HAP-1 (cell line): ENCODE measurements around the gene FAM193B.
A peak's percentile ranks its signal among the peaks of the same experiment; 100 is the strongest.
"Not testable (repeated sequence)": the region's sequence is repeated elsewhere in the genome, so short reads cannot be mapped to it uniquely, and the experiment has no call there.

Experiments
- DNase-seq, 2 experiments: peaks; one replicate each; pipeline ENCODE4 v3.0.0-alpha.2; 2016 to 2020; ENCODE audit warnings: low spot score in 2 of 2
- H3K27me3 ChIP-seq: fragments of 250-450 bp; sonication (Bioruptor Pico); 2 replicates; pipeline ENCODE4 v1.5.1; 2020; ENCODE audit warnings: low read depth, mild to moderate bottlenecking, moderate library complexity
- H3K36me3 ChIP-seq: fragments of 250-450 bp; sonication (Bioruptor Pico); replicated peaks from 2 replicates; pipeline ENCODE4 v1.5.1; 2020; ENCODE audit warnings: mild to moderate bottlenecking
- H3K4me1 ChIP-seq: fragments of 250-450 bp; sonication (Bioruptor Pico); 2 replicates; pipeline ENCODE4 v1.5.1; 2020; ENCODE audit warnings: mild to moderate bottlenecking
- H3K4me3 ChIP-seq: fragments of 250-450 bp; sonication (Bioruptor Pico); 2 replicates; pipeline ENCODE4 v1.5.1; 2020; ENCODE audit warnings: mild to moderate bottlenecking, moderate library complexity
- H3K9me3 ChIP-seq: fragments of 250-450 bp; sonication (Bioruptor Pico); 2 replicates; pipeline ENCODE4 v1.5.1; 2020; ENCODE audit warnings: mild to moderate bottlenecking, moderate library complexity
- in situ Hi-C: fragments of 300-500 bp; cut with MboI; formaldehyde crosslinking; loops from 3 replicates; pipeline ENCODE4 v1.14.3; 2020; ENCODE audit warnings: low sequenced_read_pairs, inconsistent platforms, mixed read lengths

The FAM193B gene

GRCh38 chr5:177594071-177594470 is 39.7 kb upstream of the FAM193B start:
- no peak for DNase-seq
- no peaks in the 10 kb centered on the region for H3K9me3 ChIP-seq
- H3K4me1 ChIP-seq, result no peaks in the 10 kb centered on the region; the same call in 1 of the 2 replicates
- peaks cover 36% of the 10 kb centered on the region for H3K36me3 ChIP-seq
- H3K4me3 ChIP-seq, result no peak overlapping the region
- in situ Hi-C loops, result no loop called here
- peaks cover 10% of the 10 kb centered on the region for H3K27me3 ChIP-seq

GRCh38 chr5:177593511-177593910 is 39.1 kb upstream of the FAM193B start:
- Histone ChIP-seq H3K36me3 (peaks cover 36% of the 10 kb centered on the region), H3K27me3 (peaks cover 15% of the 10 kb centered on the region), H3K4me3 (no peak overlapping the region), H3K9me3 (no peaks in the 10 kb centered on the region), H3K4me1 (no peaks in the 10 kb centered on the region)
- in situ Hi-C loops, result no loop called here
- DNase-seq, result no peak

- Histone ChIP-seq H3K4me3 (peak overlapping the region; percentile 96), H3K4me1 (no peaks in the 10 kb centered on the region), H3K27me3 (peaks cover 20% of the 10 kb centered on the region), H3K36me3 (peaks cover 36% of the 10 kb centered on the region), H3K9me3 (no peaks in the 10 kb centered on the region)
- in situ Hi-C loops, result no loop called here
- no peak for DNase-seq
Observed at GRCh38 chr5:177592905-177593304, 38.5 kb upstream of the FAM193B start.

- Histone ChIP-seq H3K9me3 (no peaks in the 10 kb centered on the region), H3K36me3 (peaks cover 36% of the 10 kb centered on the region), H3K4me3 (peak within 1 kb of the TSS; percentile 96), H3K27me3 (peaks cover 20% of the 10 kb centered on the region), H3K4me1 (no peaks in the 10 kb centered on the region)
- in situ Hi-C loops, result no loop called here
- DNase-seq, result peak; percentile 75 to 84
Observed at GRCh38 chr5:177592010-177592834, 37.9 kb upstream of the FAM193B start, which contains the start of gene TMED9. TSS of gene TMED9 (plus strand) at chr5:177592203. CDS start at chr5:177592215, 12 bp downstream.

- Histone ChIP-seq H3K27me3 (peaks cover 20% of the 10 kb centered on the region), H3K36me3 (peaks cover 35% of the 10 kb centered on the region), H3K4me1 (no peaks in the 10 kb centered on the region), H3K9me3 (no peaks in the 10 kb centered on the region), H3K4me3 (peak overlapping the region; percentile 96)
- in situ Hi-C loops, result no loop called here
- DNase-seq, result no peak
Observed at GRCh38 chr5:177591690-177592009, 37.3 kb upstream of the FAM193B start.

- Histone ChIP-seq H3K9me3 (no peaks in the 10 kb centered on the region), H3K36me3 (peaks cover 23% of the 10 kb centered on the region), H3K4me3 (no peak overlapping the region), H3K27me3 (peaks cover 23% of the 10 kb centered on the region), H3K4me1 (no peaks in the 10 kb centered on the region)
- DNase-seq, result no peak
- in situ Hi-C loops, result no loop called here
Observed at GRCh38 chr5:177590406-177590805, 36.0 kb upstream of the FAM193B start.

GRCh38 chr5:177588413-177588909 is 34.1 kb upstream of the FAM193B start:
- peaks cover 28% of the 10 kb centered on the region for H3K27me3 ChIP-seq
- H3K9me3 ChIP-seq, result no peaks in the 10 kb centered on the region
- no peaks in the 10 kb centered on the region for H3K4me1 ChIP-seq
- H3K36me3 ChIP-seq, result peaks cover 3% of the 10 kb centered on the region
- in situ Hi-C loops, result no loop called here
- no peak for DNase-seq
- H3K4me3 ChIP-seq, result no peak overlapping the region

- in situ Hi-C loops, result no loop called here
- no peak for DNase-seq
- Histone ChIP-seq H3K4me1 (no peaks in the 10 kb centered on the region), H3K27me3 (no peaks in the 10 kb centered on the region; the same call in 1 of the 2 replicates), H3K9me3 (no peaks in the 10 kb centered on the region), H3K4me3 (no peak overlapping the region), H3K36me3 (no peaks in the 10 kb centered on the region)
Observed at GRCh38 chr5:177578316-177578715, 24.0 kb upstream of the FAM193B start.

- Histone ChIP-seq H3K9me3 (no peaks in the 10 kb centered on the region), H3K4me3 (no peak overlapping the region), H3K27me3 (no peaks in the 10 kb centered on the region; the same call in 1 of the 2 replicates), H3K4me1 (no peaks in the 10 kb centered on the region), H3K36me3 (no peaks in the 10 kb centered on the region)
- no peak for DNase-seq
- in situ Hi-C loops, result no loop called here
Observed at GRCh38 chr5:177576169-177576568, 21.8 kb upstream of the FAM193B start.

- in situ Hi-C loops, result no loop called here
- DNase-seq, result no peak
- no peaks in the 10 kb centered on the region for H3K9me3 ChIP-seq
- no peaks in the 10 kb centered on the region for H3K36me3 ChIP-seq
- H3K4me1 ChIP-seq, result no peaks in the 10 kb centered on the region
- H3K4me3 ChIP-seq, result no peak overlapping the region
- no peaks in the 10 kb centered on the region; the same call in 1 of the 2 replicates for H3K27me3 ChIP-seq
Observed at GRCh38 chr5:177575488-177575887, 21.1 kb upstream of the FAM193B start.

- H3K4me3 ChIP-seq, result no peak overlapping the region
- no peak for DNase-seq
- no peaks in the 10 kb centered on the region; the same call in 1 of the 2 replicates for H3K27me3 ChIP-seq
- no peaks in the 10 kb centered on the region for H3K9me3 ChIP-seq
- no peaks in the 10 kb centered on the region for H3K4me1 ChIP-seq
- no peaks in the 10 kb centered on the region for H3K36me3 ChIP-seq
- in situ Hi-C loops, result no loop called here
Observed at GRCh38 chr5:177569894-177570293, 15.5 kb upstream of the FAM193B start.

GRCh38 chr5:177568326-177568725 is 14.0 kb upstream of the FAM193B start:
- Histone ChIP-seq H3K4me3 (no peak overlapping the region), H3K27me3 (no peaks in the 10 kb centered on the region), H3K4me1 (no peaks in the 10 kb centered on the region), H3K9me3 (no peaks in the 10 kb centered on the region), H3K36me3 (no peaks in the 10 kb centered on the region)
- in situ Hi-C loops, result no loop called here
- no peak for DNase-seq

- in situ Hi-C loops, result no loop called here
- Histone ChIP-seq H3K36me3 (no peaks in the 10 kb centered on the region), H3K27me3 (no peaks in the 10 kb centered on the region), H3K4me3 (no peak overlapping the region), H3K9me3 (no peaks in the 10 kb centered on the region; the same call in 1 of the 2 replicates), H3K4me1 (no peaks in the 10 kb centered on the region)
- DNase-seq, result no peak
Observed at GRCh38 chr5:177565046-177565445, 10.7 kb upstream of the FAM193B start.

GRCh38 chr5:177559446-177559941 is 5.1 kb upstream of the FAM193B start:
- H3K4me3 ChIP-seq, in situ Hi-C loops, H3K27me3 ChIP-seq, H3K9me3 ChIP-seq, H3K36me3 ChIP-seq: not testable (repeated sequence)
- peaks cover 15% of the 10 kb centered on the region for H3K4me1 ChIP-seq
- peak in 1 of 2 experiments; percentile 27 for DNase-seq
